ENCODE results near the gene FBXW11. TPM values are rescaled to one million over a fixed set of nuclear protein-coding genes. Genes with fewer than 3 reads are reported as not detected.

FBXW11 gene
- total and polyA plus RNA-seq, 11 donors = 7.8 to 110 (median 83.0) TPM

GRCh38 chr5:171970826-171971225 is 35.6 kb downstream of the FBXW11 start:
- H3K36me3 ChIP-seq = no peaks in the 10 kb centered on the region
- peak overlapping the region in 1 of 12 donors; percentile 18 for H3K27ac ChIP-seq
- DNase-seq (no peak), ATAC-seq (no peak)
- H3K4me3 ChIP-seq = no peak overlapping the region
- no peaks in the 10 kb centered on the region for H3K9me3 ChIP-seq
- H3K27me3 ChIP-seq = no peaks in the 10 kb centered on the region
- intact Hi-C loops (cut with DNase I) = no loop called here
- H3K4me1 ChIP-seq = peaks cover 2 to 47% (median 23%) of the 10 kb centered on the region in 12 donors
- no peak for TF ChIP-seq CTCF (IDR thresholded peaks at IDR 0.05)
- WGBS, 4 donors = 82 to 84% (median 83%) methylated on average over 2 of the region's 2 CpGs

GRCh38 chr5:171969288-171969880 is 37.1 kb downstream of the FBXW11 start:
- peaks cover 2 to 46% (median 22%) of the 10 kb centered on the region in 12 donors for H3K4me1 ChIP-seq
- 90 to 95% (median 91%) methylated on average over 4 of the region's 4 CpGs for WGBS, 4 donors
- H3K27me3 ChIP-seq = no peaks in the 10 kb centered on the region
- no peaks in the 10 kb centered on the region for H3K36me3 ChIP-seq
- TF ChIP-seq POLR2A (IDR thresholded peaks at IDR 0.05) (no peak), CTCF (IDR thresholded peaks at IDR 0.05) (no peak)
- DNase-seq (no peak), ATAC-seq (no peak)
- no peak overlapping the region for H3K4me3 ChIP-seq
- no peaks in the 10 kb centered on the region for H3K9me3 ChIP-seq
- no peak overlapping the region for H3K27ac ChIP-seq
- intact Hi-C loops (cut with DNase I) = no loop called here

- 76 to 81% (median 78%) methylated on average over 3 of the region's 3 CpGs for WGBS, 4 donors
- H3K4me1 ChIP-seq = peaks cover 3 to 53% (median 29%) of the 10 kb centered on the region in 12 donors
- H3K9me3 ChIP-seq = no peaks in the 10 kb centered on the region
- no peaks in the 10 kb centered on the region for H3K36me3 ChIP-seq
- no peak for ATAC-seq
- no peaks in the 10 kb centered on the region for H3K27me3 ChIP-seq
- no peak overlapping the region for H3K4me3 ChIP-seq
- no peak overlapping the region for H3K27ac ChIP-seq
- DNase-seq = no peak
- intact Hi-C loops (cut with DNase I) = no loop called here
- TF ChIP-seq CTCF (IDR thresholded peaks at IDR 0.05) (no peak), POLR2A (IDR thresholded peaks at IDR 0.05) (no peak)
These were observed 37.9 kb downstream of the FBXW11 start for GRCh38 chr5:171968531-171968930.

GRCh38 chr5:171966964-171967363 is 39.5 kb downstream of the FBXW11 start:
- H3K27me3 ChIP-seq = no peaks in the 10 kb centered on the region
- H3K4me1 ChIP-seq = peaks cover 6 to 68% (median 39%) of the 10 kb centered on the region in 12 donors
- WGBS, 4 donors = 45 to 53% (median 46%) methylated on average over 2 of the region's 2 CpGs
- intact Hi-C loops (cut with DNase I) = no loop called here
- DNase-seq (no peak), ATAC-seq (no peak)
- H3K36me3 ChIP-seq = no peaks in the 10 kb centered on the region
- no peaks in the 10 kb centered on the region for H3K9me3 ChIP-seq
- H3K4me3 ChIP-seq = no peak overlapping the region
- H3K27ac ChIP-seq = peak overlapping the region in 1 of 12 donors; percentile 30
- no peak for TF ChIP-seq POLR2A (IDR thresholded peaks at IDR 0.05)

GRCh38 chr5:171966270-171966669 is 40.2 kb downstream of the FBXW11 start:
- TF ChIP-seq CTCF (IDR thresholded peaks at IDR 0.05) (no peak), POLR2A (IDR thresholded peaks at IDR 0.05) (no peak)

More at GRCh38 chr5:171966270-171966669, 40.2 kb downstream of the FBXW11 start:
- Histone ChIP-seq H3K27me3 (no peaks in the 10 kb centered on the region), H3K27ac (peak overlapping the region in 7 of 12 donors; percentile 2 to 38 (median 26)), H3K4me1 (peaks cover 6 to 75% (median 42%) of the 10 kb centered on the region in 12 donors), H3K4me3 (no peak overlapping the region), H3K9me3 (no peaks in the 10 kb centered on the region), H3K36me3 (no peaks in the 10 kb centered on the region)
- DNase-seq = no peak
- WGBS, 4 donors = 10 to 29% (median 20%) methylated on average over 2 of the region's 2 CpGs
- intact Hi-C loops (cut with DNase I) = no loop called here
- ATAC-seq = peak; percentile 55 to 71 (median 66)

Data from heart left ventricle (tissue), 16 donors.